SK-N-SH (cell line): ENCODE results near the gene CDH24. TPM values are rescaled to one million over a fixed set of nuclear protein-coding genes. Genes with fewer than 3 reads are reported as not detected.

ENCODE experiments used
- CHD2 ChIP-seq: fragments of 150-350 bp; IDR thresholded peaks from 2 replicates; pipeline ENCODE4 v1.6.1; 2018; ENCODE audit warnings: low read length; ENCODE audit not compliant: partially characterized antibody
- ELF1 ChIP-seq: IDR thresholded peaks from 2 replicates; pipeline ENCODE4 v1.4.0; 2012
- EP300 ChIP-seq, 2 experiments: IDR thresholded peaks; 2 replicates each; pipeline versions ENCODE4 v1.4.0 to v1.6.1; 2012; ENCODE audit warnings: borderline replicate concordance in 1 of 2, low read depth in 1 of 2, low read length in 1 of 2
- EZH2phosphoT487 ChIP-seq: fragments of 200-600 bp; sonication (generic); IDR thresholded peaks from 2 replicates; pipeline ENCODE4 v1.6.1; 2017; ENCODE audit warnings: low read depth, mixed run types, mild to moderate bottlenecking, antibody characterized with exemption, moderate library complexity, borderline replicate concordance
- FOSL2 ChIP-seq: IDR thresholded peaks from 2 replicates; pipeline ENCODE4 v1.4.0; 2012; ENCODE audit warnings: low read depth, mild to moderate bottlenecking, moderate library complexity, borderline replicate concordance
- FOXJ3 ChIP-seq: sonication (generic); formaldehyde crosslinking; IDR thresholded peaks from 2 replicates; pipeline ENCODE4 v1.5.1; 2020; ENCODE audit warnings: mild to moderate bottlenecking, missing genetic modification reagents
- FOXM1 ChIP-seq: IDR thresholded peaks from 2 replicates; pipeline ENCODE4 v1.4.0; 2012; ENCODE audit warnings: low read depth, mild to moderate bottlenecking
- GATA2 ChIP-seq: sonication (generic); formaldehyde crosslinking; IDR thresholded peaks from 2 replicates; pipeline ENCODE4 v1.5.0; 2020; ENCODE audit warnings: mild to moderate bottlenecking, missing genetic modification reagents
- MEF2A ChIP-seq: IDR thresholded peaks from 2 replicates; pipeline ENCODE4 v1.4.0; 2012; ENCODE audit warnings: low read depth, borderline replicate concordance
- NRF1 ChIP-seq: IDR thresholded peaks from 2 replicates; pipeline ENCODE4 v1.6.1; 2012; ENCODE audit warnings: low read depth, mild to moderate bottlenecking, low read length
- POLR2AphosphoS5 ChIP-seq: IDR thresholded peaks from 2 replicates; pipeline ENCODE4 v1.6.1; 2012; ENCODE audit warnings: low read depth, low read length
- RCOR1 ChIP-seq: fragments of 150-350 bp; IDR thresholded peaks from 2 replicates; pipeline ENCODE4 v1.6.1; 2017; ENCODE audit warnings: antibody characterized with exemption, low read length
- SIN3A ChIP-seq: IDR thresholded peaks from 2 replicates; pipeline ENCODE4 v1.6.1; 2012; ENCODE audit warnings: low read depth, mild to moderate bottlenecking, low read length, moderate library complexity, borderline replicate concordance
- TAF1 ChIP-seq: IDR thresholded peaks from 2 replicates; pipeline ENCODE4 v1.6.1; 2012; ENCODE audit warnings: low read depth, mild to moderate bottlenecking, low read length, moderate library complexity, borderline replicate concordance
- YY1 ChIP-seq: IDR thresholded peaks from 2 replicates; pipeline ENCODE4 v1.4.0; 2012; ENCODE audit warnings: low read depth, mild to moderate bottlenecking
- polyA plus RNA-seq, 3 experiments: library from polyadenylated mRNA; depleted of rRNA; stranded (reverse); fragments of >200 nt; gene quantifications; 2 replicates each; pipeline ENCODE4 v1.2.3, GENCODE V29; 2012
- TF ChIP-seq, protein P1 (sequence below): IDR thresholded peaks from 2 replicates; pipeline ENCODE4 v1.6.1; 2012; ENCODE audit warnings: mild to moderate bottlenecking, low read depth, low read length, moderate library complexity
- TF ChIP-seq, protein P2 (sequence below): fragments of 150-350 bp; IDR thresholded peaks from 2 replicates; pipeline ENCODE4 v1.6.1; 2017; ENCODE audit warnings: antibody characterized with exemption, low read length, low read depth, borderline replicate concordance
- TF ChIP-seq, protein P3 (sequence below): fragments of 150-350 bp; IDR thresholded peaks from 2 replicates; pipeline ENCODE4 v1.6.1; 2016; ENCODE audit warnings: mild to moderate bottlenecking, low read depth, low read length
- TF ChIP-seq, protein P4 (sequence below): IDR thresholded peaks from 2 replicates; pipeline ENCODE4 v1.4.0; 2012; ENCODE audit warnings: low read depth, borderline replicate concordance
- TF ChIP-seq, protein P5 (sequence below): IDR thresholded peaks from 2 replicates; pipeline ENCODE4 v1.4.0; 2012; ENCODE audit warnings: low read depth

CDH24 gene
- polyA plus RNA-seq, 1 of the 3 experiments (the other 2 are of a cell fraction): 30.8 TPM

DNA sequence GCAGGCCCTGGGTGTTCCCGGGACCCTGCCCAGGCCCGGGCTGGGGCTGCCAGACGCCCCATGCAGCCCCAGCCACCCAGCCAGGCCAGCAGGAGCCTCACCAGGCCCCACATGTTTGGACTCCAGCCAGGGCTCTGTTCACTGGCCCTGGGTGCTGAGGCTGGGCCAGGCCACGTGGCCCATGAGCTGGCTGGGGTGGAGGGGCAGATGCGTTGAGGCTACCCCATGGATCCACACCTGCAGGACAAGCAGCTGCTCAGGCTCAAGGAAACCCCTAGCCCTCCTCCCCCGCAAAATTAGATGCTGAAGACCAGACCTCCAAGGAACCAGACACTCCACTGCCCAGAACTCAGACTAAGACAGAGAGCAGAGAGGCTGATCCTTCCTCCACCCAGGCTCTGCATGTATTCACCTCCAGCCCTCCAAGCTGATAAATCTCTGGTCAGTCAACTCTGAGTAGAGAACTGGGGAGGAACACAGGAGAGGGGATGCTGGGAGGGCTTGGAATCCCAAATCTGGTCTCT lies 1.6 kb downstream of the CDH24 start (continued):
- TF ChIP-seq, protein P1, sequence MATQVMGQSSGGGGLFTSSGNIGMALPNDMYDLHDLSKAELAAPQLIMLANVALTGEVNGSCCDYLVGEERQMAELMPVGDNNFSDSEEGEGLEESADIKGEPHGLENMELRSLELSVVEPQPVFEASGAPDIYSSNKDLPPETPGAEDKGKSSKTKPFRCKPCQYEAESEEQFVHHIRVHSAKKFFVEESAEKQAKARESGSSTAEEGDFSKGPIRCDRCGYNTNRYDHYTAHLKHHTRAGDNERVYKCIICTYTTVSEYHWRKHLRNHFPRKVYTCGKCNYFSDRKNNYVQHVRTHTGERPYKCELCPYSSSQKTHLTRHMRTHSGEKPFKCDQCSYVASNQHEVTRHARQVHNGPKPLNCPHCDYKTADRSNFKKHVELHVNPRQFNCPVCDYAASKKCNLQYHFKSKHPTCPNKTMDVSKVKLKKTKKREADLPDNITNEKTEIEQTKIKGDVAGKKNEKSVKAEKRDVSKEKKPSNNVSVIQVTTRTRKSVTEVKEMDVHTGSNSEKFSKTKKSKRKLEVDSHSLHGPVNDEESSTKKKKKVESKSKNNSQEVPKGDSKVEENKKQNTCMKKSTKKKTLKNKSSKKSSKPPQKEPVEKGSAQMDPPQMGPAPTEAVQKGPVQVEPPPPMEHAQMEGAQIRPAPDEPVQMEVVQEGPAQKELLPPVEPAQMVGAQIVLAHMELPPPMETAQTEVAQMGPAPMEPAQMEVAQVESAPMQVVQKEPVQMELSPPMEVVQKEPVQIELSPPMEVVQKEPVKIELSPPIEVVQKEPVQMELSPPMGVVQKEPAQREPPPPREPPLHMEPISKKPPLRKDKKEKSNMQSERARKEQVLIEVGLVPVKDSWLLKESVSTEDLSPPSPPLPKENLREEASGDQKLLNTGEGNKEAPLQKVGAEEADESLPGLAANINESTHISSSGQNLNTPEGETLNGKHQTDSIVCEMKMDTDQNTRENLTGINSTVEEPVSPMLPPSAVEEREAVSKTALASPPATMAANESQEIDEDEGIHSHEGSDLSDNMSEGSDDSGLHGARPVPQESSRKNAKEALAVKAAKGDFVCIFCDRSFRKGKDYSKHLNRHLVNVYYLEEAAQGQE: peak; percentile 83
- TF ChIP-seq FOXM1 (no peak), EP300 (IDR thresholded peaks at IDR 0.05; ENCODE audit: borderline replicate concordance in 1 of 2, low read depth in 1 of 2, low read length in 1 of 2) (peak in 1 of 2 experiments; percentile 38; a peak in 1 of 4 replicates), EZH2phosphoT487 (no peak), CHD2 (peak; percentile 74), FOXJ3 (CRISPR knock-in tag) (no peak; the same call in 1 of the 2 replicates), ELF1 (no peak), FOSL2 (no peak), YY1 (no peak), POLR2AphosphoS5 (no peak), RCOR1 (peak; percentile 67), MEF2A (no peak), NRF1 (no peak), GATA2 (no peak), SIN3A (no peak), TAF1 (no peak)
- TF ChIP-seq, protein P2, sequence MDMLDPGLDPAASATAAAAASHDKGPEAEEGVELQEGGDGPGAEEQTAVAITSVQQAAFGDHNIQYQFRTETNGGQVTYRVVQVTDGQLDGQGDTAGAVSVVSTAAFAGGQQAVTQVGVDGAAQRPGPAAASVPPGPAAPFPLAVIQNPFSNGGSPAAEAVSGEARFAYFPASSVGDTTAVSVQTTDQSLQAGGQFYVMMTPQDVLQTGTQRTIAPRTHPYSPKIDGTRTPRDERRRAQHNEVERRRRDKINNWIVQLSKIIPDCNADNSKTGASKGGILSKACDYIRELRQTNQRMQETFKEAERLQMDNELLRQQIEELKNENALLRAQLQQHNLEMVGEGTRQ: peak; percentile 47; the same call in 1 of the 2 replicates
- TF ChIP-seq, protein P3, sequence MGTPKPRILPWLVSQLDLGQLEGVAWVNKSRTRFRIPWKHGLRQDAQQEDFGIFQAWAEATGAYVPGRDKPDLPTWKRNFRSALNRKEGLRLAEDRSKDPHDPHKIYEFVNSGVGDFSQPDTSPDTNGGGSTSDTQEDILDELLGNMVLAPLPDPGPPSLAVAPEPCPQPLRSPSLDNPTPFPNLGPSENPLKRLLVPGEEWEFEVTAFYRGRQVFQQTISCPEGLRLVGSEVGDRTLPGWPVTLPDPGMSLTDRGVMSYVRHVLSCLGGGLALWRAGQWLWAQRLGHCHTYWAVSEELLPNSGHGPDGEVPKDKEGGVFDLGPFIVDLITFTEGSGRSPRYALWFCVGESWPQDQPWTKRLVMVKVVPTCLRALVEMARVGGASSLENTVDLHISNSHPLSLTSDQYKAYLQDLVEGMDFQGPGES: no peak
- TF ChIP-seq, protein P4, sequence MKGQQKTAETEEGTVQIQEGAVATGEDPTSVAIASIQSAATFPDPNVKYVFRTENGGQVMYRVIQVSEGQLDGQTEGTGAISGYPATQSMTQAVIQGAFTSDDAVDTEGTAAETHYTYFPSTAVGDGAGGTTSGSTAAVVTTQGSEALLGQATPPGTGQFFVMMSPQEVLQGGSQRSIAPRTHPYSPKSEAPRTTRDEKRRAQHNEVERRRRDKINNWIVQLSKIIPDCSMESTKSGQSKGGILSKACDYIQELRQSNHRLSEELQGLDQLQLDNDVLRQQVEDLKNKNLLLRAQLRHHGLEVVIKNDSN: peak; percentile 78; the same call in 1 of the 2 replicates
- TF ChIP-seq, protein P5, sequence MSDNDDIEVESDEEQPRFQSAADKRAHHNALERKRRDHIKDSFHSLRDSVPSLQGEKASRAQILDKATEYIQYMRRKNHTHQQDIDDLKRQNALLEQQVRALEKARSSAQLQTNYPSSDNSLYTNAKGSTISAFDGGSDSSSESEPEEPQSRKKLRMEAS: peak; percentile 87
